Tongue (tissue), 2 donors: ENCODE results near the gene RPS6KL1. TPM values are rescaled to one million over a fixed set of nuclear protein-coding genes. Genes with fewer than 3 reads are reported as not detected.
A peak's percentile ranks its signal among the peaks of the same experiment; 100 is the strongest.

Experiments used
- DNase-seq: peaks from one replicate; pipeline ENCODE4 v3.0.0-alpha.2; 2015
- total RNA-seq: library from RNA; depleted of rRNA; stranded (reverse); fragments of >200 nt; gene quantifications from one replicate; pipeline ENCODE4 v1.2.3, GENCODE V29; 2014

RPS6KL1 gene
- 12.6 TPM for total RNA-seq

DNA sequence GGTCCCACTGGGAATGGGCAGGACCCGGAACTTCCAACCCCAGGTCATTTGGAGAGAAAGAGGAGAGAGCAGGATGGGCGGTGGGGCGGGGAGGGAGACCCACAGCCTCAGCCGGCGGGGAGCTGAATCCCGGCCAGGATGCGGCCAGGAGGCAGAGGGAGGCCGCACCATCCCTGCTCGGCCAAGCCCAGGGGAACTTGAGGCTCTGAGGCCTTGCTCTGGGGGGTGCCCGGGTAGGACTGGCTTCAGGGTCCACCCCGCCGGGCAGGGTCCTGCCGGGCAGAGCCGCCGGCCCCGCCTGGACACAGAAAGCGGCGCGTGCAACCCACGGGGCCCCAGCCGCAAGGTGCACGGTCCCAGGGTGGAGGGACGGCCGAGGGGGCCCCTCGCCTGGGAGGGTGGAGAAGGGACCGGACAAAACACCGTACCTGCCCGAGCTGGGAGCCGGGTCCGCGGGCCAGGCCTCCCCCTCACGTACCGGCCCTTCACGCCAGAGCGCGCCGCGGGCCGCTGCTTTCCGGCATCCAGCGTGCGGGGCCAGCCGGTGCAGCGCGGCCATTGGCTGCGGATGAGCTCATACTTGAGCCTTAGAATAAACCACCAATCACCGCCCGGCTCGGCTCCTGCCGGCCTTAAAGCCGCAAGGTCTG is at the start of gene RPS6KL1:
Gene RPS6KL1 (minus strand): TSS at position 509 of the 650 bp plus-strand sequence. CDS start 1,719 bp downstream, outside the sequence.
- peak; percentile 87 for DNase-seq

GRCh38 chr14:74968811-74969210 is 45.8 kb upstream of the RPS6KL1 start:
- no peak for DNase-seq

- peak; percentile 52 for DNase-seq
Observed at GRCh38 chr14:74965486-74966153, 42.6 kb upstream of the RPS6KL1 start.

- no peak for DNase-seq
Observed at GRCh38 chr14:74964787-74965485, 41.9 kb upstream of the RPS6KL1 start.

DNA sequence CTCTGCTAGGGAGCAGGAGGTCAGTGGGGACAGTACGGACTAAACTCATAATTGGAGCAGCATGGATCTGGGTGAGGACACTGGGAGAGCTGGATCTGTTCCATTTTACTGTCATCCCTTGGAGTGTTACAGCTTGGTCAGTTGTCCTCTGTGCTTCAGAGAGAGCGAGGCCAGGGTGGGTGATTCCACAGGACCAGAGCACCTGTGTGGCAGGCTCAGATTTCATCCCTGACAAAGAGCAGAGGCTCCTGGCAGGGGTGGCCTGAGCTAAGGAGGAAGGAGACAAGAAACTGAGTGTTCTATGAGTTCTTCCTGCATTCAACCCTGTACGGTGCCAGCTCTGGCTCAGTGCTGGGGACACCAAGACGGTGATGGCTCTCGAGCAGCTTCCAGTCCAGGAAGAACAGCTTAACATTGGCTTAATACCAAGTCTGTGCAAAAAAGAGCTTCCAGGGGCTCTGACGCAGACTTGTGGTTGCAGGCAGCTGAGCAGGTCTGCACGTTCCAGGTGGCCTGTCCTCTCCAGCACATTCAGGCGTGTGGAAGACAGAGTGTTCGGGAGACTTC is 40.7 kb upstream of the RPS6KL1 start:
- peak; percentile 85 for DNase-seq

DNA sequence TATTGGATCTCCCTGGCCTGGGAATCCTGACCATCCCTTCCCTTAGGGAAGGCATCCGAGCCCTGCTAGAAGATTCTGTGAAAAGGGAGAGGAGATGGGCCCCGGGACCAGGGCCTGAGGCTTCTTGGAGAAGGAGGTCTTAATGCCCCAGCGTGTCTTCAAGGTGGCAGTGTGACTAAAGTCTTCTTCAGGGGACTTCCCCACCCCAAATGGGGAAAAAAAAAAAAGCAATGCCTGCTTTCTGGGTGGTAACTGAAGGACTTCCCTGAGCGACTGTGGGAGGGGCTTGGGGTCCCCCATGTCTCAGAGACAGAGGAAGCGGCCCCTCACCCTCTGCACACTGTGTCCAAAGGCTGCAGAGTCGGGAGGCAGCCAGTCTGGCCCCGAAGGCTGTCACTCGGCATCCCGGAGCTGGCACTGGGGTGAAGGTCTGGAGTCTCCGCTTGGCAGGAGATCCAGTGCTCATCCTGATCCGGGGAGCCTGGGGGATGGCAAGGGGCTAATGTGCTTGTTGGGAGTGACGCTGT is 40.2 kb upstream of the RPS6KL1 start:
- DNase-seq = no peak

DNA sequence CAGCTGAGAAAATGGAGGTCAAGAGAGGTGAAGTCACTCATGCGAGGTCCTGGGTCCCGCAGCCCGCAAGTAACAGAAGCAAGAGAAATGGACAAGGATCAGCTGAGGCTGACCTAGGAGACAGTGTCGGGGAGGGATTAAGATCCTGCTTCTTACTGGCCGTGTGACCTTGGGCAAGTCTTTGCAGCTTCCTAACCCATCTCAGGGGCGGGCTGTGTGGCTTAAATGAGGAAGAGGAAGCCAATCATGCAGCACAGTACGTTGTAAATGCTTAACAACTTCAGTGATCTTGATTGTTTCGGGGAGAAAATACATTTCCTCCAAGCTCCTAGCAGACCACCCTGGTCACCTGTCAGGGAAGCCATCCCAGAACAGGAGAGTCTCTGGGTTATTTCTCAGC is 39.4 kb upstream of the RPS6KL1 start:
- no peak for DNase-seq

DNA sequence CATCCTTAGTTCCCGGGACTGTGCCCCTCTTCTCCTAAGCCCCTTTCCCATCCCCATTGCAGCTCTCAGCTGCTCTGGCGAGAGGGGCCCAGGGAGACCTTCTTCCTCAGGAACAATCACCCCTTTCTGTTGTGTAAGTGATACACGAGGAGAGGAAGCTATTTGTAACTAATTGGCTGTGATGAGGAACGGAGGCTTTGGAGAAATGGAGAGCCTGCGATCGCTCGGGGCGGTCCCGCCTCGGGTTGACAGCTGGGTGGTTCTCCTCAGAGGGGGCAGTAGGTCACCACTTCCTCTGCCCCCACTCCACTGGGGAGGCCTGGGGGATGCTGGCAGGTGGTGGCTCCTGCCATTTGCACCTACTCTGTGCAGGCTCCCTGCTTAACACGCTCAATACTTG is 39.0 kb upstream of the RPS6KL1 start:
- peak; percentile 71 for DNase-seq

DNA sequence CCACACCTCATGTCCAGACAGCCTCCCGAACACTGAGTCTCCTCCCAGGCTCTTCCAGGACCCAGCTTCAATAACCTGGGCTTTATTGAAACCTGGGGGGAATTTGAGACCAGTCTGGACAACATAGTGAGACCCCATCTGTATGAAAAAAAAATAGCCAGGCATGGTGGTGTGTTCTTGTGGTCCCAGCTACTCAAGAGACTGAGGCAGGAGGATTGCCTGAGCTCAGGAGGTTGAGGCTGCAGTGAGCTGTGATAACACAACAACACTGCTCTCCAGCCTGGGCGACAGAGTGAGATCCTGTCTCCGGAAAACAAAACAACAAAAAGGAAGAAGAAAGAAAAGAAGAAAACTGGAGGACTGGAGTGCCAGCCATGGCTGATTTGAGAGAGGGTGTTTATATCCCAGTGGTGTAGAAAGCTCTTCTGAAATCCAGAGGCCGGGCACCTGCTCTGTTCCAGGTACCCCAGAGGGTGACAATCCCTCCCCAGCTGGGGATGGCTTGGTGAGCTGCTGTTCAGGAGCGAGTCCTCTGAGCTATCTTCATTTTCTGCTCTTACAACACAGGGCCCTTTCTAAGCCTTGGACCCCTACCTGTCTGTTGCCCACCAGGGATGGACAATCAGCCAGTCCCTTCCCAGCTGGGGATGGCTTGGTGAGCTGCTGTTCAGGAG is 38.3 kb upstream of the RPS6KL1 start:
- no peak for DNase-seq

- DNase-seq = peak; percentile 77
Observed at GRCh38 chr14:74960736-74961135, 37.7 kb upstream of the RPS6KL1 start.

GRCh38 chr14:74959596-74960180 is 36.6 kb upstream of the RPS6KL1 start:
- no peak for DNase-seq

DNA sequence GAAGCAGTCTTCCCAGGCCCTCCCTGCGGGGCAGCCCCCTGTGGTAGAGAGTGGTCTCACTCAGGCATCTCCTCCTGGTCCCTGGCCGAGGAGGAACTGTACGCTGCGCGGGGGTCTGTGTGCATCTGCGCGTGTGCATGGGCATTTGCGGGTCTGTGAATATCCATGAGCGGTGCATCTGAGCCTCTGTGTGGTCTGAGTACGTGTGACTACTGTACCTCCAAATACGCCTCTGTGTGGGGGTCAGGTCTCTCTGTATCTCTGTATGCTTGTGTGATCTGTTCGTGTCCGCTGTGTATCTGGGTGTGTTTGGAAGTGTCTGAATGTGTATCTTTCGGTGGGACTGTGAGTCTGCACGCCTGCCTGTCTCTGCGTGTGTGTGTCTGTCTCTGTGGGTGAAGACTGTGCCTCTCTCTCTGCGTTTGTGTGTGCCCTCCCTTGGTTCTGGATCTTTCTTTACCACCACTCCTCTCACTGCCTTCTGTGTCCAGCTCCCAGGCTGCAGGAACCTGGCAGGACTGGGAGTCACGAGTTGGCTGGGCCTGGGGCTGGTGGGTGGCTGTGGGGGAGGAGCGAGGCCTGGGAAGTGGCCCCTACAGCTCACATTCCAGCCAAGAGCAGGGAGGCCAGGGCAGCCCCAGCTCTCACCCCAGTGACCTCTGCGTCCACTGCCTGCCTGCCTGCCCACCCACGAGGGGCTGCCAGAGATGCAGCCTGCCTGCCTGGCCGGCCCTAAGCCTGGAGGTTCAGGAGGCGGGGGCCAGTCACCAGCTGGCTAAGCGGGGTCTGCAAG is 33.4 kb upstream of the RPS6KL1 start:
- no peak for DNase-seq

- no peak for DNase-seq
Observed at GRCh38 chr14:74956027-74956279, 32.9 kb upstream of the RPS6KL1 start.

DNA sequence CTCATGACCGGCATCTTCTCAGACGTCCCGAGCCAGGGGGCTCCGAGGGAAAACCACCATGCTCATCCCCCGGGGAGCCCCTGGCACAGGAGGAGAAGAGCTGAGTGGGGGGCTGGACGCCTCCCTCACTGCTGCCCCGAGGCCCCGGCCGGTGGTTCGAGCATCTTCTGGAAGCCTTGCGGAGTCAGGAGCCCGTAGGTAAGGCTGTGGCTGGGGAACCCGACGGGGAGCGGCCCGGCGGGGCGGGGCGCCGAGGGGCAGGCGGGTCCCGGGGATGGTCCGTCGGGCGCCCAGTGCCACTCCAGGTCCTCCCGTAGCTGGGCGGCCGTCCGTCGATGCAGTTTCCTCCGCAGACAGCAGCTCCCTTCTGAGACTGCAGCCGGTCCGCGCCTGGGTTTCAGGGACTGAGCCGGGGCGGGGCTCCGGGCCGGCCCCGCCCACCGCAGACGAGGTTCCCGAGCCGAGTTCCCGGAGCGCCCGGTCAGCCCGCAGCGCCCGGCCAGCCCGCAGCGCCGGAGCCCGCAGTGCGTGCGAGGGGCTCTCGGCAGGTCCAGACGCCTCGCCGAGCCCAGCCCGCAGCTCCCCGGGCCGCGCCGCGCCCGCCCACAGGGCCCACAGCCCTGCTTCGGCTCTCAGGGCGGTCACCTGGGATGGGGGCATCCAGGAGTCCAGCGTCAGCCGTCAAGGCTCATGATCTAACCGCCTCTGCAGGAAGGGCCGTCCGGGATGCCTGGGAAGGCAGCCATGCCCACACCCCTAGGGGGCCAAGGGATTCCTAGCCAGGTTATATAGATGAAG is 32.4 kb upstream of the RPS6KL1 start, which contains the start of gene PGF:
Gene PGF (minus strand): TSS at position 369 of the 798 bp plus-strand sequence. CDS start 355 bp downstream, at position 14.
- peak; percentile 68 for DNase-seq

DNA sequence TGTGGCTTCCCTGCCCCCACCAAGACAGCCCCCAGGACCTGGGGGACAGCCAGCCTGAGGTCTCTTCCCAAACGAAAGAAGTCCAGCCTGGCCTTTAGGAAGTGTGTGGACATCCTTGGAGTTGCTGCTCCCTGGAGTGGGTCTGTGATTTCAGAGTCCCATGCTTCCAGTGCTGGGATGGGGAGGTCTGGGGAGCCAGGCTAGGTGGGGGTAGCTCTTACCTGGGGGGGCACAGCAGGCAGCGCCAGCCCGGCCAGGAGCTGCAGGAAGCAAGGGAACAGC is 31.8 kb upstream of the RPS6KL1 start:
- DNase-seq = no peak

DNA sequence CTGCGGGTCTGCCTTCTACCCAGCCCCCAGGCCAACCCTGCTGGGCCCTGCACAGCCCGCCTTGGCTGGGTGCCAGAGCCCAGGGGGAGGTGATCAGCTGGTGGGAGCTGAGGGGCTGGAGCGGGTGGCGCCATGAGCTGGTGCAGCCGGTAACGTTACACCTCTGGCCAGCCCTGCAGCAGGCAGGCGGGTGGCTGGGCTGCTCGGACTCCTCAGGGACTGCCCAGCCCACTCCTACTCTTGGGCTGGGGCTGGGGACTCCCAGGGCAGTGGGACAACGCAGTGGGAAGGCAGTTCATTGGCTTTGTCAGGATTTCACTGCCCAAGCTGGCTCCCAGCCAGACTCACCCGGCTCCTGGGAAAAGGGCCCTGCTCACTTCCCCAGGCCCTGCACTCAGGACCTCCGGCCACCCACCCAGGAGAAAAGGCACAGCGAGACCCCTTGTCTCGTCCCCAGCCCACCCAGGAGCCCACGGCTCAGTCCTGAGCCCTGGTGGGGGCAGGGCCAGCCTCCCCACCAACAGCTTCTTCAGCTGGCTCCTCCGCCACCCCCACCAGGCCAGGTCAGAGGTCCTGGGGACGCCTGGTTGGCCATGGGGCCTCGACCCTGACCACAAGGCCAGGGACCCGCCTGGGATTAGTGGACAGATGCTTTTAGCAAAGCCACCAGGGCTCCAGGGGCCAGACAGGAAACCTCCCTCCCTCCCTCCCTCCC is 31.3 kb upstream of the RPS6KL1 start:
- peak; percentile 86 for DNase-seq

DNA sequence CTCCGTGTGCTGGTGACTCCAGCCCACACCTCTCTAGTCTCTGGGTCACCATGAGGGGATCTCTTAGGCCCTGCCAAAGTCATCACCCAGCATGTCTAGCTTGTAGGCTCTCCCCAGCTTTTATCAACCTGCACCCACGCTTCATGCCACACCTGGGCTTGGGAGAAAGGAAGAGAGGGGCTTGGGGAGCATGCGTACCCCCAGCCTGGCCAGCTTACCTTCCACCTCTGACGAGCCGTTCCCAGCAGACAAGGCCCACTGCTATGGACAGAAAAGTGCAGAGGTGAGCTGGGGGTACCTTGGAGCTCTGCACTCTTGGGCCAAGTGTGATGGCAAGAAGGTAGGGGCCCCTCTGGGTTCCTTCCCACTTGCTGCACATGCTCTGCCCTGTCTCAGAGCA is 30.6 kb upstream of the RPS6KL1 start:
- no peak for DNase-seq

GRCh38 chr14:74952697-74953484 is 29.8 kb upstream of the RPS6KL1 start:
- peak; percentile 45 for DNase-seq

DNA sequence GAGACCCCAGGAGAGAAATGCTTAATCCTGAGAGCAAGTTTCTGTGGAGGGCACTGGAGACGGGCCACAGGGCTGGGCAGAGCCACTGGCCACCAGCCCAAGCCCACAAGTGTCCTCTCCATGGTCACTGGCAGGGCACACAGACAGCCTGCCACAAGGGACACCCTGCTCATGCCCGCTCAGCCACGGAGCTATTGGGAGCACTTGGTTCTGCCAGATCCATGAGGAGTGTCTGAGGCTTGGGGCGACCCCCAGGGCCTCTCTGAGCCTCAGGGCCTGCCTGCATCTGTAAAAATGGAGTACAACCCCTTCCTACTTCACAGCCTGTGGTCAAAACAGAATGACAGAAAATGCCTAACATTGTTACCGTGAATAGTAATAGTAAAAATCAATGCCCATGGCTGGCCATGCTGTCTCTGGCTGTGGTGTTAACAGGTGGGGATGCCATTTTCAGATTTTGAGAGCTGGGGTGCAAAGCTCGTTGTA is 29.2 kb upstream of the RPS6KL1 start:
- DNase-seq = no peak
